ENCODE results near the gene GPHN. TPM values are rescaled to one million over a fixed set of nuclear protein-coding genes. Genes with fewer than 3 reads are reported as not detected.

The GPHN gene
- polyA plus RNA-seq, 2 of the 4 experiments (the other 2 are of a cell fraction) = 12.7 to 15.5 TPM

GRCh38 chr14:66643344-66643743 is 135.4 kb downstream of the GPHN start (continued):
- TF ChIP-seq, protein P1, sequence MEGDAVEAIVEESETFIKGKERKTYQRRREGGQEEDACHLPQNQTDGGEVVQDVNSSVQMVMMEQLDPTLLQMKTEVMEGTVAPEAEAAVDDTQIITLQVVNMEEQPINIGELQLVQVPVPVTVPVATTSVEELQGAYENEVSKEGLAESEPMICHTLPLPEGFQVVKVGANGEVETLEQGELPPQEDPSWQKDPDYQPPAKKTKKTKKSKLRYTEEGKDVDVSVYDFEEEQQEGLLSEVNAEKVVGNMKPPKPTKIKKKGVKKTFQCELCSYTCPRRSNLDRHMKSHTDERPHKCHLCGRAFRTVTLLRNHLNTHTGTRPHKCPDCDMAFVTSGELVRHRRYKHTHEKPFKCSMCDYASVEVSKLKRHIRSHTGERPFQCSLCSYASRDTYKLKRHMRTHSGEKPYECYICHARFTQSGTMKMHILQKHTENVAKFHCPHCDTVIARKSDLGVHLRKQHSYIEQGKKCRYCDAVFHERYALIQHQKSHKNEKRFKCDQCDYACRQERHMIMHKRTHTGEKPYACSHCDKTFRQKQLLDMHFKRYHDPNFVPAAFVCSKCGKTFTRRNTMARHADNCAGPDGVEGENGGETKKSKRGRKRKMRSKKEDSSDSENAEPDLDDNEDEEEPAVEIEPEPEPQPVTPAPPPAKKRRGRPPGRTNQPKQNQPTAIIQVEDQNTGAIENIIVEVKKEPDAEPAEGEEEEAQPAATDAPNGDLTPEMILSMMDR (IDR thresholded peaks at IDR 0.05) = no peak
- TF ChIP-seq RARB (CRISPR knock-in tag; IDR thresholded peaks at IDR 0.05) (no peak), POLR2A (IDR thresholded peaks at IDR 0.05; ENCODE audit: low read length) (no peak), MAZ (IDR thresholded peaks at IDR 0.05; ENCODE audit: borderline replicate concordance, low read depth, low read length) (no peak)

DNA sequence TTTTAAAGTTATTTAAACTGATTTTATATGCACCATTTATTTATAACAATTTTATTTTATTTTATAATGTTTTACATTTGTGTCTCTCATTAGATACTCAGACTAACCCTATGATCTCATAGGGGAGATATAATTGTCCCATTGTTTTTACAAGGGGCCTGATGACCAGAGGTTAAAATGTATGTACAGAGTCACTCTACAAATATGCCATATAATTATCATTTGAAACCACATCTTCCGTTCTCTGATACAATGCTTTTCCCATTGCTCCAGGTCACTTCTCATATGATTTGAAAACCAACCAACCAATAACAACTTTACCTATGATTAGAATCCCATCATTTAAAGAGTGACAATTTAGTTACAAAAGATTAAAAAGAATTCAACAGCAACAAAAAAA is 137.8 kb downstream of the GPHN start:
- CTCF ChIA-PET = no interaction called here
- DNase-seq (ENCODE audit: low read depth in 1 of 2, low spot score in 1 of 2) = no peak

DNA sequence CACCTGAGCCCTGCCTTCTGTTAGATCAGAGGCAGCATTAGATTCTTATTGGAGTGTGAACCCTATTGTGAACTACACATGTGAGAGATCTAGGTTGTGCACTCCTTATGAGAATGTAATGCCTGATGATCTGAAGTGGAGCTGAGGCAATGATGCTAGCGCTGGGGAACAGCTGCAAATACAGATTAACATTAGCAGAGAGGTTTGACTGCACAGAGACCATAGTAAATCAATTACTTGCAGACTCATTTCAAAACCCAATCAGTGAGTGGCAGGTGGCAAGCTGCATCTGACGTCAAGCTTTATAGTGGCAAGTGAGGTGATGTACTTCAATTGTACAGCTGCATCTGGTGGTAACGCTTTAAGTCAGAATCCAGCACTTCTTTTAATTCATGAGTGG is 141.6 kb downstream of the GPHN start:
- Histone ChIP-seq H3K27ac (no peak overlapping the region), H3K4me2 (no peak overlapping the region), H3K9me3 (no peaks in the 10 kb centered on the region), H3K4me3 (no peak overlapping the region), H3K4me1 (no peaks in the 10 kb centered on the region)
- WGBS (ENCODE audit: missing lambda C conversion rate) = 74% methylated on average over 3 of the region's 3 CpGs
- DNase-seq (ENCODE audit: low read depth in 1 of 2, low spot score in 1 of 2) (no peak), ATAC-seq (no peak), FAIRE-seq (no peak)
- TF ChIP-seq TFCP2L1 (CRISPR knock-in tag; IDR thresholded peaks at IDR 0.05) (no peak), RFX5 (IDR thresholded peaks at IDR 0.05) (no peak), MYC (IDR thresholded peaks at IDR 0.05; ENCODE audit: borderline replicate concordance, low read length) (no peak)
- ChIA-PET CTCF (interaction anchor here (2.0 kb wide), 1 partner anchor 25 kb away, joined by 7 read pairs; no protein-coding TSS in a partner anchor), POLR2A (no interaction called here)

More for the DNA sequence above, 137.8 kb downstream of the GPHN start:
- H3K27ac ChIP-seq = no peak overlapping the region
- TF ChIP-seq ELK1 (IDR thresholded peaks at IDR 0.05; ENCODE audit: low read depth, low read length) (no peak), POLR2AphosphoS2 (conservative IDR thresholded peaks at IDR 0.05; ENCODE audit: low read length) (no peak)
- H3K4me1 ChIP-seq = peaks cover 6% of the 10 kb centered on the region; the same call in 1 of the 3 replicates
- H3K4me2 ChIP-seq = no peak overlapping the region
- no peak overlapping the region for H3K4me3 ChIP-seq
- POLR2A ChIA-PET = no interaction called here
- FAIRE-seq (no peak), ATAC-seq (no peak)
- WGBS (ENCODE audit: missing lambda C conversion rate) = 85% methylated on average over 1 of the region's 1 CpG
- H3K9me3 ChIP-seq = no peaks in the 10 kb centered on the region

DNA sequence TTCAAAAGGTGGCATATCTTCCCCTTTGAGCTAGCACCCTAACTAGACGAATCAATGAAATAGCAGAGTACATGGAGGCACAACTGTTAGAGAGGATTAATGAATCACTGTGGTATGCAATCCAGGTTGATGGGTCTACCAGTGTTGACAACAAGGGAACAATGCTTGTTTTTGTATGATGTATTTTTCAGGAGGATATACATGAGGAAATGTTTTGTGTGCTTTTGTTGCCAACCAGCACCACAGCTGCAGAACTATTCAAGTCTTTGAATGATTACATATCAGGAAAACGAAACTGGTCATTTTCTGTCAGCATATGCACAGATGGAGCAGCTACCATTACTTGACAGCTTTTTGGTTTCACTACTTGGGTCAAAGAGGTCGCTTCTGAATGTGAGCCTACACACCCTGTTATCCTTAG is 142.6 kb downstream of the GPHN start:
- Histone ChIP-seq H3K9me3 (no peaks in the 10 kb centered on the region), H3K4me3 (no peak overlapping the region), H3K4me1 (no peaks in the 10 kb centered on the region), H3K27ac (no peak overlapping the region), H3K4me2 (no peak overlapping the region)
- DNase-seq (ENCODE audit: low read depth in 1 of 2, low spot score in 1 of 2) = no peak
- CTCF ChIA-PET = interaction anchor here (2.0 kb wide), 1 partner anchor 26 kb away, joined by 7 read pairs; no protein-coding TSS in a partner anchor
- WGBS (ENCODE audit: missing lambda C conversion rate) = 60% methylated on average over 3 of the region's 3 CpGs
- POLR2A ChIA-PET = no interaction called here
- FAIRE-seq = no peak
- TF ChIP-seq MYC (IDR thresholded peaks at IDR 0.05; ENCODE audit: borderline replicate concordance, low read length) (no peak), KDM1A (IDR thresholded peaks at IDR 0.05; ENCODE audit: low read depth) (no peak), FOSB (CRISPR knock-in tag; IDR thresholded peaks at IDR 0.05) (no peak), BCL3 (IDR thresholded peaks at IDR 0.05) (no peak), SREBF2 (IDR thresholded peaks at IDR 0.05) (no peak), RCOR1 (IDR thresholded peaks at IDR 0.05; ENCODE audit: low read depth, low read length) (no peak), RAD21 (conservative IDR thresholded peaks at IDR 0.05 in 1 of 2, IDR thresholded peaks at IDR 0.05 in 1 of 2) (no peak), HEYL (CRISPR knock-in tag; IDR thresholded peaks at IDR 0.05) (no peak), MAZ (IDR thresholded peaks at IDR 0.05; ENCODE audit: borderline replicate concordance, low read depth, low read length) (no peak), CEBPB (IDR thresholded peaks at IDR 0.05) (no peak), ZC3H11A (IDR thresholded peaks at IDR 0.05) (no peak)
- ATAC-seq = no peak

Data from A549 (cell line).